PFSK-1 (cell line): Measurements from ENCODE around the gene ZNF804B.

Experiments used
- FOXP2 ChIP-seq: optimal IDR thresholded peaks from 2 replicates; pipeline ENCODE3; 2011; ENCODE audit warnings: borderline replicate concordance, control low read depth, inconsistent platforms; ENCODE audit not compliant: insufficient read depth; ENCODE audit errors: extremely low read length, extremely low read depth
- POLR2AphosphoS5 ChIP-seq: IDR thresholded peaks from 2 replicates; pipeline ENCODE4 v1.6.1; 2012; ENCODE audit warnings: low read depth, mild to moderate bottlenecking, control low read depth, low read length, moderate library complexity
- SIN3A ChIP-seq: IDR thresholded peaks from 2 replicates; pipeline ENCODE4 v1.6.1; 2012; ENCODE audit warnings: mild to moderate bottlenecking, low read length, moderate library complexity, borderline replicate concordance; ENCODE audit not compliant: insufficient read depth
- TAF1 ChIP-seq: IDR thresholded peaks from 2 replicates; pipeline ENCODE4 v1.6.1; 2012; ENCODE audit warnings: low read length, control low read depth, borderline replicate concordance; ENCODE audit not compliant: insufficient read depth
- TF ChIP-seq, protein P1 (sequence below), 2 experiments: IDR thresholded peaks; 2 replicates each; pipeline versions ENCODE4 v1.6.1 to v1.8.0; 2011 to 2012; ENCODE audit warnings: low read depth in 2 of 2, low read length in 2 of 2, control low read depth in 1 of 2, inconsistent platforms in 1 of 2, mild to moderate bottlenecking in 1 of 2, moderate library complexity in 1 of 2; ENCODE audit not compliant: insufficient read depth in 1 of 2

ZNF804B gene

GRCh38 chr7:88881136-88881535, 121.6 kb downstream of the ZNF804B start:
- TF ChIP-seq SIN3A (no peak), FOXP2 (no peak), TAF1 (no peak), POLR2AphosphoS5 (no peak)

- TF ChIP-seq FOXP2 (no peak), TAF1 (no peak), POLR2AphosphoS5 (no peak), SIN3A (no peak)
- TF ChIP-seq, protein P1, sequence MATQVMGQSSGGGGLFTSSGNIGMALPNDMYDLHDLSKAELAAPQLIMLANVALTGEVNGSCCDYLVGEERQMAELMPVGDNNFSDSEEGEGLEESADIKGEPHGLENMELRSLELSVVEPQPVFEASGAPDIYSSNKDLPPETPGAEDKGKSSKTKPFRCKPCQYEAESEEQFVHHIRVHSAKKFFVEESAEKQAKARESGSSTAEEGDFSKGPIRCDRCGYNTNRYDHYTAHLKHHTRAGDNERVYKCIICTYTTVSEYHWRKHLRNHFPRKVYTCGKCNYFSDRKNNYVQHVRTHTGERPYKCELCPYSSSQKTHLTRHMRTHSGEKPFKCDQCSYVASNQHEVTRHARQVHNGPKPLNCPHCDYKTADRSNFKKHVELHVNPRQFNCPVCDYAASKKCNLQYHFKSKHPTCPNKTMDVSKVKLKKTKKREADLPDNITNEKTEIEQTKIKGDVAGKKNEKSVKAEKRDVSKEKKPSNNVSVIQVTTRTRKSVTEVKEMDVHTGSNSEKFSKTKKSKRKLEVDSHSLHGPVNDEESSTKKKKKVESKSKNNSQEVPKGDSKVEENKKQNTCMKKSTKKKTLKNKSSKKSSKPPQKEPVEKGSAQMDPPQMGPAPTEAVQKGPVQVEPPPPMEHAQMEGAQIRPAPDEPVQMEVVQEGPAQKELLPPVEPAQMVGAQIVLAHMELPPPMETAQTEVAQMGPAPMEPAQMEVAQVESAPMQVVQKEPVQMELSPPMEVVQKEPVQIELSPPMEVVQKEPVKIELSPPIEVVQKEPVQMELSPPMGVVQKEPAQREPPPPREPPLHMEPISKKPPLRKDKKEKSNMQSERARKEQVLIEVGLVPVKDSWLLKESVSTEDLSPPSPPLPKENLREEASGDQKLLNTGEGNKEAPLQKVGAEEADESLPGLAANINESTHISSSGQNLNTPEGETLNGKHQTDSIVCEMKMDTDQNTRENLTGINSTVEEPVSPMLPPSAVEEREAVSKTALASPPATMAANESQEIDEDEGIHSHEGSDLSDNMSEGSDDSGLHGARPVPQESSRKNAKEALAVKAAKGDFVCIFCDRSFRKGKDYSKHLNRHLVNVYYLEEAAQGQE (IDR thresholded peaks at IDR 0.05; ENCODE audit: insufficient read depth in 1 of 2, low read depth in 2 of 2, low read length in 2 of 2) = no peak
Observed at GRCh38 chr7:88885131-88885530, 125.6 kb downstream of the ZNF804B start.

DNA sequence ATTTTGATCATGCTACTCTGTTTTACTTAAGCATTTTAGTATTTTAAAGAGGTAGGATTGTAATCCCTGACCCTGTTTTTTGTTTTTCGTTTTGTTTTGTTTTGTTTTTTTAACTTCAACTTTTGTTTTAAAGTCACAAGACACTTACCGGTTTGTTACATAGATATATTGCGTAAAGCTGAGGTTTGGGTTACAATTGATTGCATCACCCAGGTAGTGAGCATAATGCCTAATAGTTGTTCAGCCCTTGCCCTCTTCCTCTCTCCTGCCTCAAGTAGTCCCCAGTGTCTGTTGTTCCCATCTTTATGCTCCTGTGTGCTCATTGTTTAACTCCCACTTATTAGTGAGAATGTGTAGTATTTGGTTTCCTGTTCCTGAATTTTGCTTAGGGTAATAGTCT, 129.2 kb downstream of the ZNF804B start:
- no peak for TF ChIP-seq POLR2AphosphoS5
- TF ChIP-seq, protein P1 (IDR thresholded peaks at IDR 0.05; ENCODE audit: insufficient read depth in 1 of 2, low read depth in 2 of 2, low read length in 2 of 2) = no peak
- no peak for TF ChIP-seq FOXP2
- no peak for TF ChIP-seq TAF1
- no peak for TF ChIP-seq SIN3A

DNA sequence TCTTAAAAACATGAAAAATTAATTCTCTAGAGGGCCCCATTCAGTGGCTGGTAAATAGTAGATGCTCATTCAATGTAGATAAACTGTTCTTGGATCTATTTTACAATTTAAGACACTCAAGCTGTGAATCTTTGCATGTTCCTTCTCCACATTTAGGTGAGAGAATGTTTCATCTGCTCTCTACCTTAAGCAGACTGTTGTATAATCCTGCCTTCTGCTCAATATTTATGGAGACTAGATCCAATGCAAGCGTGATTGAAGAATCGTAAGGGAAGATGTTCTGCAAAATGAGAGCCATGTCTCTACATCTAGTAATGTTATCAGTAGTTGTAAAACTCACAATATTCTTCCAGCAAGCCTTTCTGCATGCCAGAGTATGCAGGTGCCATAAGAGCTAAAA, 151.0 kb downstream of the ZNF804B start:
- TF ChIP-seq POLR2AphosphoS5 (no peak), SIN3A (no peak), FOXP2 (no peak), TAF1 (no peak)
- TF ChIP-seq, protein P1 (IDR thresholded peaks at IDR 0.05; ENCODE audit: insufficient read depth in 1 of 2, low read depth in 2 of 2, low read length in 2 of 2) = no peak

DNA sequence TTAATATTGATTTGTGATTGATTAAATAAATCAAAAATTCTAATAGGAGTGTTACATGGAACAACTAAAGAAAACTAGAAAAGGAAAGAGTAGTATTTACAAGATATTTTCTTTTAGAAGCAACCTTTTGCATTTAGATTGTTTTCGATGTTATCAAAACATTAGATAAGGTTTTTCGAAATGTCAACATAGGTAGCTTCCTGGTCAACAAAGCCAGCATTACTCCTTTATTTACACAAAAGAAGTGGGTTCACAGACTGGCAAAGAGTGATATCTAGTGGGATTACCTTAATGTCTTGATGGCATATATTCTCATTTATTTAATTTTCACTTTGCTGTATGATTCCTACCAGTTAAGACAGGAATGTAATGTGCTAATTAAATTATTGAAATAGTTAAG, 153.4 kb downstream of the ZNF804B start:
- TF ChIP-seq POLR2AphosphoS5 (no peak), FOXP2 (no peak), TAF1 (no peak)

DNA sequence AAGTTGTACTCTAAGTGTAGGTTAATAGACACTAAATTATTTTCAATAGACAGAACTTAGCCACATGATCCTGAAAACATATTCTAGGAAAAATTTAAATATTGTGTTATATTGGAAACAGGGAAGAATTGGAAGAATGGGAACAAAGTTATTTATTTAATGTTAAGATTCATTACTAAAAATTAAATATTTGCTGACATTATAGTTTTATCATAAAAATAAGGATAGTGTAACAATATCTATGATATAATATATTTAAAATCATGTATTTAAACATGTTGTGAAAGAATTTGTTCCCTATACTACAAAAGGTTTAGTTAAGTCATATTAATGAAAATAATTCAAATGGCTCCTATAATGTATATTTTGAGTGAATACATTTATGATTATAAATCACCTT, 156.1 kb downstream of the ZNF804B start:
- TF ChIP-seq, protein P1 (IDR thresholded peaks at IDR 0.05; ENCODE audit: insufficient read depth in 1 of 2, low read depth in 2 of 2, low read length in 2 of 2) = no peak
- TF ChIP-seq POLR2AphosphoS5 (no peak), TAF1 (no peak), SIN3A (no peak), FOXP2 (no peak)
